Measurements from ENCODE around the gene POLD4.

The POLD4 gene

DNA sequence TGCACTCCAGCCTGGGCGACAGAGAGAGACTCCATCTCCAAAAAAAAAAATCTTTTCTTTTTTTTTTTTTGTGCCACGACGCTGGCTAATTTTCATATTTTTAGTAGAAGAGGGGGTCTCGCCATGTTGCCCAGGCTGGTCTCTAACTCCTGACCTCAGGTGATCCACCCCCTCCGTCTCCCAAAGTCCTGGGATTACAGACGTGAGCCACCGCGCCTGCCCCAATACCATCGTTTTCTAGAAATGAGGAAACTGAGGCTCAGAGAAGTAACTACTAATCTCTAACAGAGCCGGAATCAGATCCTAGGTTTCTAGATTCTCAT, 36.5 kb downstream of the POLD4 start:
- no peak for DNase-seq (ENCODE audit: low read depth)

DNA sequence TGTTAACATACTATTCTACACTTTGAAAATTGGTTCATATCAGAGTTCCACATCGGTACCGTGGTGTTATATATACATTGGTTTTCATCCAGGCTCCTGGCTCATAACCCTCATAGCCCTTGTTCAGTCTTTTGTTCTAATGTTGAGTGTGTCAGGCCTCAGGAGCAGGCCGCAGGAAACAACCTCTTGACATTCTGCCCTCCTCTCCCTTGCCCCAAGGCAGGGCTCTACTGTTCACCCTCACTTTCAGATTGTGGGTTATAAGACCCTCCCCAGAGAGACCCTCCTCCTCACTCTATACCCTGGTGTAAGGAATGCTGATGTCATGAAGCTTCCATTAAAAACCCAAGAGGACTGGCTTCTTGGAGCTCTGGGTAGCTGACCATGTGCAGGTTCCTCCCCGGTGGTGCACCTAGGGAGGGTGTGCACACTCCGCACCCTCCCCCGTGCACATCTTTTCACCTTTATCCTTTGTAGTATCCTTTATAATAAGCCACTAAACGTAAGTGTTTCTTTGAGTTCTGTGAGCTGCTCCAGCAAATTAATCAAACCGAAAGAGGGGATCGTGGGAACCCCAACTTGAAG, 37.9 kb downstream of the POLD4 start:
- DNase-seq (ENCODE audit: low read depth) = no peak

DNA sequence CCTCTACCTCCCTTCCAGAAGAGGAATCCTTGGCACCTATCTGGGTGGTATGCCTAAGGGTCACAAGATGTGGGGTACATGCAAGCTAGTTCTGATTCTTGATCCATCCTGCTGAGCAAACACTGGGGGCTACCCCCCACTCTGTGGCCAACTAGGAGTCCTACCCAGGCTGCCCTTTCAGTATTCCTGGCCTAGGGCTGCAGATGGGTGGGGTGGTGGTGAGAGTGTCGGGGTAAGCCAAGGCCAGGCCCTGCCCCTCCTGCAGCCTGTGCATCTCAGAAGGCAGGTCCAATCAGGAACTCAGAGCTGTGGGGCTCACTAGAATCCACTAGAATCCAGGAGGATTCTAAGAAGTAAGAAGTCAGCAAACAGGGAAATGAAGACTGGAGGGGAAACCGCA, 39.1 kb downstream of the POLD4 start:
- no peak for DNase-seq (ENCODE audit: low read depth)

DNA sequence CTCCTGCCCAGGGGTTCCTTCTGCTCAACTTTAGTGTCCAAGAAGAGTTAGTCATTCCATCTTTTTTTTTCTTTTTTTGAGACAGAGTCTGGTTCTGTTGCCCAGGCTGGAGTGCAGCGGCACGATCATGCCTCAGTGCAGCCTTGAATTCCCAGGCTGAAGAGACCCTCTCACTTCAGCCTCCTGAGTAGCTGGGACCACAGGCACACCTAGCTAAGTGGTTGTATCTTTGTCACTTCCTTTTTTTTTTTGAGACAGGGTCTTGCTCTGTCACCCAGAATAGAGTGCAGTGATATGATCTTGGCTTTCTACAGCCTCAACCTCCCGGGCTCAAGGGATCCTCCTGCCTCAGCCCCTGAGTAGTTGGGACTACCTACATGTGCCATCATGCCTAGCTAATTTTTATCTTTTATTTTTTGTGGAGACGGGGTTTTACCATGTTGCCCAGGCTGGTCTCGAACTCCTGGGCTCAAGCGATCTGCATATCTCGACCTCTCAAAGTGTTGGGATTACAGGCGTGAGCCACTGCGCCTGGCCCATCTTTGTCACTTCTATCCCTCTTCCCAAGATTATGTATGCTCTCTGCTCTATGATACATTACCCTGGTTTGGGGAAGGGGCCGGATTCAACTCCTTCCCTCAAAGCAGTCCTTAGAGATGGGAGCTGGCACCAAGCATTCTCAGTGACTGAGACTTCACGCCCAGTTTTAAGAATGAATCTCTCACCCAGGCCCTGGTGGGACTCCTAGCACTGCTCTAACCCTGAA, 40.0 kb downstream of the POLD4 start:
- no peak for DNase-seq (ENCODE audit: low read depth)

DNA sequence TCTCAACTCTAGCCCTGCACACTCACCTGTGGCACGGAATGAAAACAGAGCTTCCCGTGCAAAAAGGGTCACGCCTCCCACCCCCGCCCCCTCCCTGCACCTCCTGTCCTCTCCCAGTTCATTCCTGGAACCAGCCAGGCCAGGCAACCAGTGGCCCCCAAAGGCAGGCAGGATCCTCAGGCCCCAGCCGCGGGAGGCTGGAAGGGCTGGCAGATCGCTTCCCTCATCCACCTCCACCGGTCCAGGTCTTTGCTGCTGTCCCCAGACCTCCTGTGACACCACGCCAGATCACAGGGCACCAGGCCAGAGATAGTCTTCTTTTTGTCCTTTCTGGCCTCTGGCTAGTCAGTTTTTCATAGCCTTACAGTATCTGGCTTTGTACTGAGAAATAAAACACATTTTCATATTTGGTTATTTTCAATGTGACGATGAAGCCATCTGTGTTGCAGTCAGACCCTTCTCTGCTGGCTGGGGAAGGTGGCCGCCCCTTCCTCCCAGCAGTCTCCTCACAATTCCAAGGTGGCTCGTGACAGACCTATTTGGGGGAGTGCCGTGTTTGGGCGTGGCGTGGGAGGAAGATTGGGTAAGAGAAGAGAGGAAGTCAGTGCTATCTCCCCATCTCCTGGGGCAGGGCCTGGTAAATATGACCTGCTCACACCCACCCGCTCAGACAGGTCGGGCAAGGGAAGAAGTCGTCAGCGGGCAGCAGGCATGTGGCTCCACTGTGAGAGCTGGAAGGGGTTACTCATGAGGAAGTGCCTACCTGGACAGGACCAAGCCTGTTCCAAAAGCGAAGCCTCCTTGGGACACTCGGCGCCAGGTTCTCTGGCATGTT, 40.9 kb downstream of the POLD4 start:
- DNase-seq (ENCODE audit: low read depth) = no peak

DNA sequence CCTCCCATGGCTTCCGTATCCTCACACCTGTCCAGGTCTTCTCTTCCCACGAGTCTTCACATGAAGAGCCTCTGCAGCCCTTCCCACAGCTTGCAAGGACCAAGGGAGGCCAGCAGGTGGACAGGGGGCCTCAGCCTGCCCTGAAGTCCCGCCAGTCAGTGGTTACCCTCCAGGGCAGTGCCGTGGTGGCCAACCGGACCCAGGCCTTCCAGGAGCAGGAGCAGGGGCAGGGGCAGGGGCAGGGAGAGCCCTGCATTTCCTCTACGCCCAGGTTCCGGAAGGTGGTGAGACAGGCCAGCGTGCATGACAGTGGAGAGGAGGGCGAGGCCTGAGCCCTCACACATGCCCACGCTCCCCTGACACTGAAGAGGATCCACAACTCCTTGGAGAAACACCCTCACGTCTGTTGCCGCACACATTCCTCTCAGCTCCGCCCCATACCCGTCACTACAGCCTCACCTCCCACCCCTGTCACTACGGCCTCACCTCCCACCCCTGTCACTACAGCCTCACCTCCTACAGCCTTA, 41.7 kb downstream of the POLD4 start:
- no peak for DNase-seq (ENCODE audit: low read depth)

DNA sequence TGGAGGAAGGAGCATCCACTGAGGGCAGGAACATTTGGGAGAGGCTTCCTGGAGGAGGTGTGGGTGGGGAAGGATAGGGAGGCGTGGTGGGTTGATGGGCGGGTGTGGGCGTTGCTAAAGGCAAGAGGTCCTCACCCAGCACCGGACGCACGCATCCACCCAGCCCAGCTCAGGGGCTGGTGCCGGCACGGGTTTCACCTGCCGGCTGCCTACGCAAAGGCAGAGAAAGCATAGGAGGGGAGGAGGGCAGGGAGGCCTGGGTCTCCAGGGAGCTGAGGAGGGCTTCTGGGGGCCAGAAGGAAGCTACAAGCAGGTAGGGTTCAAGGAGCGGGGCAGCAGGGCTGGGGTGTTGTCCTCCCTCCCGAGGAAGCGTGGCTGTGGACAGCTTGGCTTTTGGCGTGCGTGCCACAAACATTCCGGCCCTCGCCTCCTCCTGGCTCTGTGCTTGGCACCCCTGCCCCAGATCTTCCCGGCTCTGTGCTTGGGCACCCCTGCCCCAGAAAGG, 42.2 kb downstream of the POLD4 start:
- DNase-seq (ENCODE audit: low read depth) = no peak

DNA sequence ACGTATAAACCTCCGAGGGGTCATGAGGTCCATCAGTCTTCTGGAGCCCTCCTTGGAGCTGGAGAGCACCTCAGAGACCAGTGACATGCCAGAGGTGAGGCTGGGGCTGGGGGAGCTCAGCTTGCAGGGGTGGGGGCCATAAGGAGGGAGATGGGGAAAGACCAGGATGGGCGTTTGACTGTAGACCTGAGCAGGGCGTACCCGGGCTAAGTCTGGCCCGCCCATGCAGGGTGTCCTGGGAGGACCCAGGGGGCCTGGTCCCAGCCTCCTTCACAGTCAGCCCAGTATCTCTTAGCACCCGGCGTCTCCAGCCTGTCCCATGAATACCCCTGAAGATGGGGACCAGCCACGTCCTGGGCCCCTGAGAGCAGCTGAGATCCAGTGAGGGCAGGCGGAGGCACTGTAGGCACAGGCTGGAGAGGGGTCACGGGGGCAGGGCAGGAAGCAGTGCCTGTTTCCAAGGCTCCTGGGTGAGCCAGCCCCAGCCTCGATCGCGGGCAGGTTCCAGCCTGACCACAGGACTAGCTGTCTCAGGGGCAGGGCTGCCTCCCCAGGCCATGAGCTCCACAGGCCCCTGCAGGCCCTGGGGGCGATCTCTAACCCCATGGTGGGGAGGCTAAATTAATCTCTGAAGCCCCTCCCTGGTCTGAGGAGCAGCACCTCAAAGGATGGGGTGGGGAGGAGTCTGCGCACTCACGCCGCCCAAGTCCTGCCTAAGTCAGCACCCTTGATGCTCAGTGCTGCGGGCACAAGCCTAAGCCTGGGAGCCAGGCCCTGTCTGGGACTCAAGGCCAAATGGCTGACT, 42.9 kb downstream of the POLD4 start:
- DNase-seq (ENCODE audit: low read depth) = no peak

DNA sequence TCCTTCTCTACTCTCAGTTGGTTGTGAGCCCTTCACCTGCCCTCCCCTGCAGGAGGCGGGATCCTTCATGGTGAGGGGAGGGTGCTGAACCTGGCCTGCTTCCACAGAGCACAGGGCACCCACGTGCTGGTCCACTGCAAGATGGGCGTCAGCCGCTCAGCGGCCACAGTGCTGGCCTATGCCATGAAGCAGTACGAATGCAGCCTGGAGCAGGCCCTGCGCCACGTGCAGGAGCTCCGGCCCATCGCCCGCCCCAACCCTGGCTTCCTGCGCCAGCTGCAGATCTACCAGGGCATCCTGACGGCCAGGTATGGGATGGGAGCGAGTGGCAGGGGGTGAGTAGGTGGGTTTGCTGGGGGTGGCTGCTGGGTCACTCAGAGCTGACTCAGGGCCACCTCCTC, 43.7 kb downstream of the POLD4 start:
- DNase-seq (ENCODE audit: low read depth) = no peak

DNA sequence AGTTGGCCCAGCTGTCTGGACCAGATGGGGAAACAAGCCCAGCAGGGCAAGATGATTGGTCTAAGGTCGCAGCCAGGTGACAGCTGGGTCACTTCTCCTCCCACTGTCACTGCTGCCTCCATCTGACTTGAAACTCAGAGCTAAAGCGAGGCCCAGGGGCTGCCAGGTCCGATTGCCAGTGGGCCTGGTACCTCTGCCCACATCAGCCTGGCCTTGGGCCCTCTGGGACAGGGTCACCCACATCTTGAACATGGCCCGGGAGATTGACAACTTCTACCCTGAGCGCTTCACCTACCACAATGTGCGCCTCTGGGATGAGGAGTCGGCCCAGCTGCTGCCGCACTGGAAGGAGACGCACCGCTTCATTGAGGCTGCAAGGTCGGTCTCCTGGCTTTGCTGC, 44.2 kb downstream of the POLD4 start:
- DNase-seq (ENCODE audit: low read depth) = no peak

DNA sequence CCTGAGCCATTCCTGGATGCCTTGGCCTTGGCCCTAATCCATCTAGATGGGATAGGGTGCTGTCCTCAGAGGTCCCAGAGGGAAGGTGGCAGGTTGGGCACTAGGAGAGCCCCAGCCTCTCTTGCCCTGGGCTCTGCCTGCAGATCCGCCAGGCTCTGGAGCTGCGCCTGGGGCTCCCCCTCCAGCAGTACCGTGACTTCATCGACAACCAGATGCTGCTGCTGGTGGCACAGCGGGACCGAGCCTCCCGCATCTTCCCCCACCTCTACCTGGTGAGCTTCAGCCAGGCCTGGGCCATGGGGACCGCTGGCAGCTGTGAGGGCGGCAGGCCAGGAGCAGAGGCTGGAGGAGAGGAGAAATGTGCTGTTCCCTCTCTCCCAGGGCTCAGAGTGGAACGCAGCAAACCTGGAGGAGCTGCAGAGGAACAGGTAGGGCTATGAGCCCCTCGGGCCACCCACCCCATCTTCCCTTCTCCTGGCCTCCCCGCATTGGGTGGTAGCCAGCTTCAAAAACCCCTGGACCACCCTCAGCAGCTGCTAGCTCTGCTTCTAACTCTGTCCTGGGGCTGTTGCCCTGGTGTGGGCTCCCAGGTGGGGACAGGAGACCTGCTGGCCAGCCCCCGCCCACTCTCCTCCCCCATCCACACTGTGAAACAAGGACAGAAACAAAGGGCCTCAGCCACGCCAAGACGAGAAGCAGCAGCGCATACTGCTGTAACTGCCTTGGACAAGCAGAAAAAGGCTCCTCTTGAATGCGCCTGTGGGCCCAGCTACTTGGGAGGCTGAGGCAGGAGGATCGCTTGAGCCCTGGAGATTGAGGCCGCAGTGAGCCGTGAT, 45.1 kb downstream of the POLD4 start:
- DNase-seq (ENCODE audit: low read depth) = no peak

DNA sequence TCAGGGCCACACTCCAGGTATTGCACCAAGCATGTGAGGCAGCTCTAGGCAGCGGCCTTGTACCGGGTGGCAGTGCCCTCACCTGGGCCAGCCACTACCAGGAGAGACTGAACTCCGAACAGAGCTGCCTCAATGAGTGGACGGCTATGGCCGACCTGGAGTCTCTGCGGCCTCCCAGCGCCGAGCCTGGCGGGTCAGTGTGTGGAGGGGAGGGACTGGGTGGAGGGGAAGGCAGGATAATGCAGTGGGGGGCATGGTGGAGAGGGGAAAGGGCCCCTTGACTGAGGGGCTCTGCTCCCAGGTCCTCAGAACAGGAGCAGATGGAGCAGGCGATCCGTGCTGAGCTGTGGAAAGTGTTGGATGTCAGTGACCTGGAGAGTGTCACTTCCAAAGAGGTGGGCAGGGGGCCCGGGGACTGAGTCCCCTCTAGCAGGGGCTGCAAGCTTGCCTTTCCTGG, 45.8 kb downstream of the POLD4 start:
- DNase-seq (ENCODE audit: low read depth) = no peak

DNA sequence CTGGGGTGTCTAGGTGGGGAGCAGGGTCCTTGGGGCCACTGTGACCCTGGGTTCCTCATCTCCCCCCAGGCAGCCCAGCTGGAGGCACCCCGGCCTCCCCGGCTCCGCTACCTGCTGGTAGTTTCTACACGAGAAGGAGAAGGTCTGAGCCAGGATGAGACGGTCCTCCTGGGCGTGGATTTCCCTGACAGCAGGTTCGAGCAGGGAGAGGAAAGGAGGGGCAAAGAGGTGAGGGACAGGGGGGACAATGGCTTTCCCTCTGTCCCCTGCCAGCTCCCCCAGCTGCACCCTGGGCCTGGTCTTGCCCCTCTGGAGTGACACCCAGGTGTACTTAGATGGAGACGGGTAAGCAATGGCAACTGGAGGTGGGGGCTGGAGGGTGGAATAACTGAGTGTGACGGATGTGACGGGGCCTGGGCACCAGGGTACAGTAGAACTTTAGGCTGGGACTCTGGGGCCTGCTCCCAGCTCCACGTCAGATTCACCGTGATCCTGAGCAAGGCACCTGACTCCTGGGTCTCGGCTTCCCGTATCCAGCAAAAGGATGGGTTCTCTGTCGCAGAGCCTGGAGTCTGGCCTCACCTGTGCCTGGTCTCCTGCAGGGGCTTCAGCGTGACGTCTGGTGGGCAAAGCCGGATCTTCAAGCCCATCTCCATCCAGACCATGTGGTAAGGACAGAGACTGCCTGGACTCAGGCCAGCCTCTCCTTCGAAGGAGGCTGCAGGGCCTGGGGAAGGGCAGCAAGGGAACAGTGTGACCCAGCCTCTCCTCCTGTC, 46.4 kb downstream of the POLD4 start:
- DNase-seq (ENCODE audit: low read depth) = no peak

DNA sequence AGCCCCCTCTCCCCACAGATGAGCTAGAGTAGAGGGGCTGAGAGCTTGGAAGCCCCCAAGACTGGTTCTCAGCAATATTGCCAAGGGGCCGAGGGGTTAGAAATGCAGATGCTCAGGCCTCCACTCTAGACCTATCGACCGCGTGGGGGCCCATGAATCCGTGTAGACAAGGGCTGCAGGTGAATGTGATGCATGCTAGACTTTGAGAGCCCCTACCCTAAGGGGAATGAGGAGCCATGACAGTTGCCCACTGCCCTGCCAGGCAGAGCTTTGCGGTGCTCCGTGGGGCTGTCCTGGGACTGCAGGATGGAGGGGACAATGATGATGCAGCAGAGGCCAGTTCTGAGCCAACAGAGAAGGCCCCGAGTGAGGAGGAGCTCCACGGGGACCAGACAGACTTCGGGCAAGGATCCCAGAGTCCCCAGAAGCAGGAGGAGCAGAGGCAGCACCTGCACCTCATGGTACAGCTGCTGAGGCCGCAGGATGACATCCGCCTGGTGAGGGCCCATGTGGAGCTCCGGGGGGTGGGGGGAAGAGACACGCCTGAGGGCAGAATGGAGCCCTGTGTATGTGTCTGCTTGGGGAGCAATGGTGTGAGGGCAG, 48.7 kb downstream of the POLD4 start:
- DNase-seq (ENCODE audit: low read depth) = no peak

DNA sequence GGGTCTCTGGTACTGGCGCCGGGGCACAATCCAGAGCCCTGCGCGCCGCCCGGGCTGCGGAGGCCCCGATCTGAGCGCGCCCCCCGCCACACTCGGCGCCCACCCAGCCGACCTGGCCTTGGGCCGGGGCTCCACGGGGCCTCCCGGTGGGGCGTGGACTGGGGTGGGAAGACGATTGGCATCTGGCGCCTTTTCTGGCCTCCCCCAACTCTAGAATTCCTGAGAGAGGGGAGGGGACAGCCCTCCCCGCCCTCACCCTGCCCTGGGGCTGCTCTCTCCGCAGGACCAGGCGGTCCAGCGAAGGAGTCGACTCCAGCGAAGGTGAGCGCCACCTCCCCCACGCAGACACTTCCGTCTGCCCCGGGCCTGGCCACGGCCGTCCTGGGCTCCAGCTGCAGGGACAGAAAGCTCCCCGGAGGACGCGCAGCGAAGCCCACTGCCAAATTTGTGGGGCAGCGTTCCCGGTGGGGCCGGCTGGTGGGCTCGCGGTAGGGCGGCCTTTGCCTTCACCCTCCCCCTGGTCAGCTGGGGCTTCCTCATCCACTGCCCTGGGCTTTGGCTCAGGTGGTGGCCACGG, 49.4 kb downstream of the POLD4 start:
- DNase-seq (ENCODE audit: low read depth) = peak; percentile 41

DNA sequence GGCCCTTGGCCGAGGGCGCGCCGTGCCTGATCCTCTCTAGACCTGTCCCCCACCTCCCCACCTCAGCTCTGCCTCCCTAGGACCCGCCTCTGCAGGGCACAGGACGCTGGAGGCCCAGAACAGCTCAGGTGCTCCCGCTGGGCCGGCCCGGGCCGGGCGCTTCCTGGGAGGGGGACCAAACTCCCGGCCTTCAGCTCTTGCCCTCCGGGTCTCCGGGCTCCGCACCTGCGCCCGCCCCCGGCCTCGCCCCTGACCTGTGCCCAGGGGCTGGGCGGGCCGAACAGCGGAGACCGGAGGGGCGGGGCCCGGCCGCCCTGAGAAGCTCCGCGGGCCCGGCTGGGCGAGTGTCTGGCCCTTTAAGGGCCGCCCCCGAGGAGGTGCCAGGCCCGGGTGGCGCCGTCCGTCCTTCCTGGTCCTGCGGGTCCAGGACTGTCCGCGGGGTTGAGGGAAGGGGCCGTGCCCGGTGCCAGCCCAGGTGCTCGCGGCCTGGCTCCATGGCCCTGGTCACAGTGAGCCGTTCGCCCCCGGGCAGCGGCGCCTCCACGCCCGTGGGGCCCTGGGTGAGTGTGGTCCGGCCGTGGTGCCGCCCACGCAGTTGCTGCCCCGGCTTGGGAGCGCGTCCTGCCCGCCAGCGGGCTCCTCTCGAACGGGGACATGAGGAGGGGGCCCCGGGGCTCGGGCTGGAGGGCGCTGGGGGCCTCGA, 50.1 kb downstream of the POLD4 start, which contains the start of gene SSH3:
Gene SSH3, plus strand, starts transcription at position 399 of the 703 bp plus-strand sequence. Its CDS starts 96 bp downstream, at position 495.
- DNase-seq (ENCODE audit: low read depth) = peak; percentile 71

DNA sequence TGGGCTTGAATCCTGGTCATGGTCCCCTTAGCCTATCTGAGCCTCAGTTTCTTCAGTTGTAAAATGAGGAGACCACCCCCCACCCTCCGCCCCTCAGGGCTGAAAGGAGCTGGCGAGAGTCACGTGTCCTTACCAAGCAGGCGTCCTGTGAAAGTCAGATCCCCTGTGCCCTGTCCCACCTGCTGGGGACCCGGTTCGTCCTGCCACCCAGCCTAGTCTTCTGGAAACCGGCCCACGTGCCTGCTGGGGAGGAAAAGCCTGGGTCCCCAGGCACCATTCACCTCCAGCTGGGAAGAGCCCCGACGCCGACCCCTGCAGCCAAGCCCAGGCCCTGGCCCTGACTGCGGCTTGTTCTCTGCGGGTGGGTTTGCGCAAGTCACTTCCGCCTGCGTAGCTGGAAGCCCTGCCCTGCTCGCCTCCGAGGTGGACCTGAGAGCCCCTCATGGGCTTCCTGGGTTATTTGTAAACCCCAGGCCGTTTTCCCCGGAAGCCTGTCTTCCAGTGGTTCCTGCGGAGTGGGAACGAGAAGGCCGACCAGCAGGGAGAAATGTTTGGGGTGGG, 50.7 kb downstream of the POLD4 start:
- peak; percentile 42 for DNase-seq (ENCODE audit: low read depth)

DNA sequence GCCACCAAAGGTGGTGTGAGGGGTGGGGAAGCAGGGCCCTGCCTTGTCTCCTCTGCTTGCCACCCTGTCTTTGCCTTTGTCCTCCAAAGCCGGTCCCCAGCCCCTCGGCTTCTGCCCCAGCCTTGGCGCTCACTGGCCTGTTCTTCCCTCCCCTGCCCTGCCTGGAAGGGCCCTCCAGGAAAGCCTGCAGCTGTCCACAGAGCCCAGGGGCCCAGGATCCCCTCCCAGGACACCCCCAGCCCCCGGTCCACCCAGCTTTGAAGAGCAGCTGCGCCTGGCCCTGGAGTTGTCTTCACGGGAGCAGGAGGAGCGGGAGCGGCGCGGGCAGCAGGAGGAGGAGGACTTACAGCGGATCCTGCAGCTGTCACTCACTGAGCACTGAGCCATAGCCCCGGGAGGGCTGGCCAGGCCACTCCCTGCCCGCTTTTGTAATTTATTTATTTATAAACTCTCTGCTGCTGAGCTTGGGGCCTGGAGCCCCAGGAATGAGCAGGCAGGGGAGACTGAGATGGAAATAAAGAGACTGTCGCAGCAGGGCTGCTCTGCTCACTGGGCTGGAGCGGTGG, 51.3 kb downstream of the POLD4 start:
- DNase-seq (ENCODE audit: low read depth) = peak; percentile 34

Data from ELR (cell line).